Measurements from ENCODE around the gene MPRIP.

DNA sequence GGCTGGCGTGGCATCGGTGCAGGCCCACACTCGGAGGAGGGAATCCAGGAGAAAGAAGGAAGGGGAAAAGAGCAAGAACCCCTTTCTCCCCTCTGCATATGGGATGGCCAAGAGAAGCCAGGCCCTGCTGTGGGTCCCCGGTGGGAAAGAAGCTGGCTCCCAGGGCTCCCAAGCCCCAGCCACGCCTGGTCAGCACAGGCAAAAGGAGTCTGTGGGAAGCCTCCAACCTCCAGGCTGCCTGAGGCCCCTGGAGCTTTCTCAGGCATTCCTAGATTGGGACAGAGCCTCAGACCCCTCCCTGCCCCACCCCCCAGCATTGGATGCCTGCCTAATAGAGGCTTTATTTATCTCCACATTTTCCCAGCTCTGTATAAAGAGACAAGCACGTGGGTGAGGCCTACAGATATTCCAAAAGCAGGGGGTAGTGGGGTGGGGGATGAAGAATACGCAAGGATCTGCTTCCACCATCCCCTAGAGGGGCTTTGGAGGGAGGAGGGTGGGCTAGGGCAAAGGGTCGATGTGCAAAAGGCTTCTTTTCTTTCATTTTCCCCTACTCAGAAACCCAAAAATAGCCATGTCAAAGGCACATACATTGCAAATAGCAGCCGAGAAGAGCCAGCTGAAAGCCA is 56.4 kb downstream of the MPRIP start:
- TF ChIP-seq, protein P1, sequence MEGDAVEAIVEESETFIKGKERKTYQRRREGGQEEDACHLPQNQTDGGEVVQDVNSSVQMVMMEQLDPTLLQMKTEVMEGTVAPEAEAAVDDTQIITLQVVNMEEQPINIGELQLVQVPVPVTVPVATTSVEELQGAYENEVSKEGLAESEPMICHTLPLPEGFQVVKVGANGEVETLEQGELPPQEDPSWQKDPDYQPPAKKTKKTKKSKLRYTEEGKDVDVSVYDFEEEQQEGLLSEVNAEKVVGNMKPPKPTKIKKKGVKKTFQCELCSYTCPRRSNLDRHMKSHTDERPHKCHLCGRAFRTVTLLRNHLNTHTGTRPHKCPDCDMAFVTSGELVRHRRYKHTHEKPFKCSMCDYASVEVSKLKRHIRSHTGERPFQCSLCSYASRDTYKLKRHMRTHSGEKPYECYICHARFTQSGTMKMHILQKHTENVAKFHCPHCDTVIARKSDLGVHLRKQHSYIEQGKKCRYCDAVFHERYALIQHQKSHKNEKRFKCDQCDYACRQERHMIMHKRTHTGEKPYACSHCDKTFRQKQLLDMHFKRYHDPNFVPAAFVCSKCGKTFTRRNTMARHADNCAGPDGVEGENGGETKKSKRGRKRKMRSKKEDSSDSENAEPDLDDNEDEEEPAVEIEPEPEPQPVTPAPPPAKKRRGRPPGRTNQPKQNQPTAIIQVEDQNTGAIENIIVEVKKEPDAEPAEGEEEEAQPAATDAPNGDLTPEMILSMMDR (IDR thresholded peaks at IDR 0.05; ENCODE audit: poor library complexity) = no peak
- TF ChIP-seq EZH2 (IDR thresholded peaks at IDR 0.05; ENCODE audit: borderline replicate concordance) = no peak
- TF ChIP-seq EZH2phosphoT487 (IDR thresholded peaks at IDR 0.05; ENCODE audit: low read depth, severe bottlenecking, unreplicated experiment) = no peak
